ENCODE results near the gene ECM1.

The ECM1 gene

GRCh38 chr1:150554086-150554452 is 46.2 kb downstream of the ECM1 start:
- FAIRE-seq (no peak), DNase-seq (ENCODE audit: insufficient read length, low spot score) (no peak)
- TF ChIP-seq, protein P1, sequence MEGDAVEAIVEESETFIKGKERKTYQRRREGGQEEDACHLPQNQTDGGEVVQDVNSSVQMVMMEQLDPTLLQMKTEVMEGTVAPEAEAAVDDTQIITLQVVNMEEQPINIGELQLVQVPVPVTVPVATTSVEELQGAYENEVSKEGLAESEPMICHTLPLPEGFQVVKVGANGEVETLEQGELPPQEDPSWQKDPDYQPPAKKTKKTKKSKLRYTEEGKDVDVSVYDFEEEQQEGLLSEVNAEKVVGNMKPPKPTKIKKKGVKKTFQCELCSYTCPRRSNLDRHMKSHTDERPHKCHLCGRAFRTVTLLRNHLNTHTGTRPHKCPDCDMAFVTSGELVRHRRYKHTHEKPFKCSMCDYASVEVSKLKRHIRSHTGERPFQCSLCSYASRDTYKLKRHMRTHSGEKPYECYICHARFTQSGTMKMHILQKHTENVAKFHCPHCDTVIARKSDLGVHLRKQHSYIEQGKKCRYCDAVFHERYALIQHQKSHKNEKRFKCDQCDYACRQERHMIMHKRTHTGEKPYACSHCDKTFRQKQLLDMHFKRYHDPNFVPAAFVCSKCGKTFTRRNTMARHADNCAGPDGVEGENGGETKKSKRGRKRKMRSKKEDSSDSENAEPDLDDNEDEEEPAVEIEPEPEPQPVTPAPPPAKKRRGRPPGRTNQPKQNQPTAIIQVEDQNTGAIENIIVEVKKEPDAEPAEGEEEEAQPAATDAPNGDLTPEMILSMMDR (IDR thresholded peaks at IDR 0.05; ENCODE audit: insufficient read depth, missing control alignments) = no peak

GRCh38 chr1:150555198-150555970 is 47.5 kb downstream of the ECM1 start:
- TF ChIP-seq, protein P1 (IDR thresholded peaks at IDR 0.05; ENCODE audit: insufficient read depth, missing control alignments) = no peak
- no peak for FAIRE-seq
- no peak for DNase-seq (ENCODE audit: insufficient read length, low spot score)

DNA sequence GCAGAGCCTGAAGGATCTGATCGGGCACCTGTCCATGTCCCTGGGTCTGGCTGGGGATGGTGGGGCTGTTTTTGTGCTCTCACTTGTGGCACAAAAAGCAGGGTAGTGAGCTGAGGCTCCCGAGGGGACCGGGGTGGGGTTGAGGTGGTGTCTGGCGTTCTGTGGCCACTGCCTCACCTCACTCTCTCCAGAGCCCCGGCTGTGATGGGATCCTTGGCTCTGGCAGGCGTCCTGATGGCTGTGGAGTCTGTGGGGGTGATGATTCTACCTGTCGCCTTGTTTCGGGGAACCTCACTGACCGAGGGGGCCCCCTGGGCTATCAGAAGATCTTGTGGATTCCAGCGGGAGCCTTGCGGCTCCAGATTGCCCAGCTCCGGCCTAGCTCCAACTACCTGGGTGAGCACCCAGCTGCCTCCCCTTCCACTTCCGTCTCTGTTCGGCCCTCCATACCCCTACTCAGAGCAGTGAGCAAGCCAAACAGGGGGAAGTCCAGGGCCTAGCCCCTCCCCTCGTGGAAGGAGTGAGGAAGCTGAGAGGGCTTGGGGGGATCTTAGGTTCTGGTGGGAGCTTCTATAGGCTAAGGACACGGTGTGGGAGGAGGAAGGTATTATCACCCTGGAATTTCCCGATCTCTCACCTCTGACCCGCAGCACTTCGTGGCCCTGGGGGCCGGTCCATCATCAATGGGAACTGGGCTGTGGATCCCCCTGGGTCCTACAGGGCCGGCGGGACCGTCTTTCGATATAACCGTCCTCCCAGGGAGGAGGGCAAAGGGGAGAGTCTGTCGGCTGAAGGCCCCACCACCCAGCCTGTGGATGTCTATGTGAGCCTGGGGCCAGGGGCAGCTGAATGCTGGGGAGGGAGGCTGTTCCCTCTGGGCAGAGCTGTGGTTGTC is 48.3 kb downstream of the ECM1 start:
- FAIRE-seq (no peak), DNase-seq (ENCODE audit: insufficient read length, low spot score) (no peak)
- TF ChIP-seq, protein P1 (IDR thresholded peaks at IDR 0.05; ENCODE audit: insufficient read depth, missing control alignments) = no peak

GRCh38 chr1:150557065-150557600 is 49.2 kb downstream of the ECM1 start:
- TF ChIP-seq, protein P1 (IDR thresholded peaks at IDR 0.05; ENCODE audit: insufficient read depth, missing control alignments) = no peak
- DNase-seq (ENCODE audit: insufficient read length, low spot score) (no peak), FAIRE-seq (no peak)

DNA sequence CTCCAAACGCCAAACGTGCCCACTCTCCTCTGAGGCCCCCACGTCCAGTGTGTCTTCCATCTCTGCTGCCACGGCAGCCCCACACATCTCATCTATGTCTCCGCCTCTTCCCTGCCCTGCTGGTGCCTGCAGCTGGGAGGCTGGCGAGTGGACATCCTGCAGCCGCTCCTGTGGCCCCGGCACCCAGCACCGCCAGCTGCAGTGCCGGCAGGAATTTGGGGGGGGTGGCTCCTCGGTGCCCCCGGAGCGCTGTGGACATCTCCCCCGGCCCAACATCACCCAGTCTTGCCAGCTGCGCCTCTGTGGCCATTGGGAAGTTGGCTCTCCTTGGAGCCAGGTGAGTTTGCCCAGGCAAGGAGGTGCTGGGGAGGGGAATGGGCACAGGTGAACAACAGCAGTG is 49.9 kb downstream of the ECM1 start:
- DNase-seq (ENCODE audit: insufficient read length, low spot score) (no peak), FAIRE-seq (no peak)
- TF ChIP-seq, protein P1 (IDR thresholded peaks at IDR 0.05; ENCODE audit: insufficient read depth, missing control alignments) = no peak

GRCh38 chr1:150558303-150558704 is 50.4 kb downstream of the ECM1 start:
- TF ChIP-seq, protein P1 (IDR thresholded peaks at IDR 0.05; ENCODE audit: insufficient read depth, missing control alignments) = no peak
- DNase-seq (ENCODE audit: insufficient read length, low spot score) = no peak
- no peak for FAIRE-seq
